ENCODE data around the gene ABCA3. TPM values are rescaled to one million over a fixed set of nuclear protein-coding genes. Genes with fewer than 3 reads are reported as not detected.

ABCA3 gene
- total RNA-seq, 1 donor from 2014 or later = 3.1 TPM

- ChIA-PET CTCF (interaction anchor here (0.8 kb wide), 1 partner anchor 130 kb away, joined by 3 read pairs; no protein-coding TSS in a partner anchor), POLR2A (interaction anchor here (1.0 kb wide), 1 partner anchor 185 kb away, joined by 4 read pairs; the partner anchor contains the start of gene TRAF7)
- TF ChIP-seq CTCF (IDR thresholded peaks at IDR 0.05) = no peak
- no peaks in the 10 kb centered on the region for H3K27me3 Mint-ChIP-seq
- no peak overlapping the region for H3K27ac Mint-ChIP-seq
- H3K36me3 Mint-ChIP-seq (ENCODE audit: low read depth) = no peaks in the 10 kb centered on the region
- peak; percentile 55 for DNase-seq
- H3K4me3 Mint-ChIP-seq = peak overlapping the region; percentile 79
- peaks cover 13% of the 10 kb centered on the region for H3K4me1 Mint-ChIP-seq
- ATAC-seq (ENCODE audit: low read depth) = peak; percentile 18
- H3K9me3 Mint-ChIP-seq = no peaks in the 10 kb centered on the region
- intact Hi-C loops (cut with micrococcal nuclease) = loop anchor here (1.0 to 2.0 kb wide), 6 partner anchors 83 to 161 kb away; partner anchors contain the start of genes ECI1 and TBC1D24
Measured at GRCh38 chr16:2339521-2340484, 725 bp downstream of the ABCA3 start.

GRCh38 chr16:2337431-2338296, 2.9 kb downstream of the ABCA3 start:
- no peak for ATAC-seq (ENCODE audit: low read depth)
- CTCF ChIA-PET = interaction anchor here (0.7 kb wide), 2 partner anchors 216 to 777 kb away, joined by 3 read pairs; no protein-coding TSS in a partner anchor
- Mint-ChIP-seq H3K9me3 (no peaks in the 10 kb centered on the region), H3K4me3 (no peak overlapping the region), H3K36me3 (ENCODE audit: low read depth) (no peaks in the 10 kb centered on the region), H3K27ac (no peak overlapping the region), H3K4me1 (peaks cover 13% of the 10 kb centered on the region), H3K27me3 (no peaks in the 10 kb centered on the region)
- intact Hi-C loops (cut with micrococcal nuclease) = no loop called here
- TF ChIP-seq CTCF (IDR thresholded peaks at IDR 0.05) = no peak
- POLR2A ChIA-PET = interaction anchor here (0.7 kb wide), 1 partner anchor 433 kb away, joined by 9 read pairs; no protein-coding TSS in a partner anchor
- no peak for DNase-seq

GRCh38 chr16:2335286-2335895, 5.1 kb downstream of the ABCA3 start:
- DNase-seq (no peak), ATAC-seq (ENCODE audit: low read depth) (no peak)
- Mint-ChIP-seq H3K27me3 (peaks cover 8% of the 10 kb centered on the region), H3K27ac (no peak overlapping the region), H3K4me3 (no peak overlapping the region), H3K36me3 (ENCODE audit: low read depth) (no peaks in the 10 kb centered on the region), H3K9me3 (no peaks in the 10 kb centered on the region), H3K4me1 (peaks cover 11% of the 10 kb centered on the region)
- intact Hi-C loops (cut with micrococcal nuclease) = no loop called here
- CTCF ChIA-PET = no interaction called here
- POLR2A ChIA-PET = no interaction called here
- no peak for TF ChIP-seq CTCF (IDR thresholded peaks at IDR 0.05)

- ChIA-PET POLR2A (interaction anchor here (0.7 kb wide), 2 partner anchors 10 to 301 kb away, joined by 3 to 4 read pairs; no protein-coding TSS in a partner anchor), CTCF (no interaction called here)
- peaks cover 8% of the 10 kb centered on the region for H3K27me3 Mint-ChIP-seq
- no peaks in the 10 kb centered on the region for H3K9me3 Mint-ChIP-seq
- no peak overlapping the region for H3K27ac Mint-ChIP-seq
- TF ChIP-seq CTCF (IDR thresholded peaks at IDR 0.05) = no peak
- ATAC-seq (ENCODE audit: low read depth) (no peak), DNase-seq (no peak)
- no peak overlapping the region for H3K4me3 Mint-ChIP-seq
- H3K36me3 Mint-ChIP-seq (ENCODE audit: low read depth) = no peaks in the 10 kb centered on the region
- intact Hi-C loops (cut with micrococcal nuclease) = no loop called here
- H3K4me1 Mint-ChIP-seq = peaks cover 2% of the 10 kb centered on the region
Measured at GRCh38 chr16:2333772-2334379, 6.7 kb downstream of the ABCA3 start.

Data from activated B cell treated with CpG ODN at 0.5 μM for 24 hours (primary cell).